T-helper 2 cell treated with Interferon-gamma antibody and Interleukin-4, amounts not matched to agents 5 μg/mL and 100 μg/mL, for 36 hours (primary cell): ENCODE measurements around the gene ZNF324.
"Not testable (repeated sequence)": the region's sequence is repeated elsewhere in the genome, so short reads cannot be mapped to it uniquely, and the experiment has no call there.

ENCODE experiments used
- DNase-seq: peaks from one replicate; pipeline ENCODE4 v3.0.0; 2021; ENCODE audit warnings: low spot score
- H3K27ac Mint-ChIP-seq: one replicate; pipeline ENCODE4 v1.8.0; 2021; ENCODE audit warnings: mild to moderate bottlenecking, mixed read lengths
- H3K27me3 Mint-ChIP-seq: one replicate; pipeline ENCODE4 v1.8.0; 2021; ENCODE audit warnings: low read depth, mixed read lengths
- H3K36me3 Mint-ChIP-seq: one replicate; pipeline ENCODE4 v1.8.0; 2021; ENCODE audit warnings: low read depth, mixed read lengths
- H3K4me1 Mint-ChIP-seq: one replicate; pipeline ENCODE4 v1.8.0; 2021; ENCODE audit warnings: low read depth, mixed read lengths
- H3K4me3 Mint-ChIP-seq: one replicate; pipeline ENCODE4 v1.8.0; 2022; ENCODE audit warnings: mild to moderate bottlenecking, moderate library complexity, mixed read lengths
- H3K9me3 Mint-ChIP-seq: one replicate; pipeline ENCODE4 v1.8.0; 2021; ENCODE audit warnings: mixed read lengths

ZNF324 gene

GRCh38 chr19:58466760-58467589 lies at the start of gene ZNF324:
Gene ZNF324, plus strand, starts transcription at chr19:58467080. Its CDS starts 2,106 bp downstream, at chr19:58469186.
- H3K9me3 Mint-ChIP-seq: no peaks in the 10 kb centered on the region
- H3K4me1 Mint-ChIP-seq: peaks cover 12% of the 10 kb centered on the region
- H3K36me3 Mint-ChIP-seq: peaks cover 1% of the 10 kb centered on the region
- DNase-seq: peak; percentile 97
- peaks cover 2% of the 10 kb centered on the region for H3K27me3 Mint-ChIP-seq
- H3K27ac Mint-ChIP-seq: peak within 1 kb of the TSS; percentile 81
- H3K4me3 Mint-ChIP-seq: peak within 1 kb of the TSS; percentile 85

GRCh38 chr19:58428617-58429016 lies 38.3 kb upstream of the ZNF324 start:
- H3K36me3 Mint-ChIP-seq: peaks cover 19% of the 10 kb centered on the region
- DNase-seq: no peak
- no peak overlapping the region for H3K4me3 Mint-ChIP-seq
- no peaks in the 10 kb centered on the region for H3K4me1 Mint-ChIP-seq
- no peak overlapping the region for H3K27ac Mint-ChIP-seq
- H3K9me3 Mint-ChIP-seq: peaks cover 81% of the 10 kb centered on the region
- H3K27me3 Mint-ChIP-seq: no peaks in the 10 kb centered on the region

- Mint-ChIP-seq H3K27ac (no peak overlapping the region), H3K4me1 (no peaks in the 10 kb centered on the region), H3K36me3 (peaks cover 28% of the 10 kb centered on the region), H3K9me3 (peaks cover 83% of the 10 kb centered on the region), H3K27me3 (no peaks in the 10 kb centered on the region), H3K4me3 (no peak overlapping the region)
- no peak for DNase-seq
These were observed 37.1 kb upstream of the ZNF324 start for GRCh38 chr19:58429745-58430144.

GRCh38 chr19:58434217-58434616 lies 32.7 kb upstream of the ZNF324 start:
- H3K4me1 Mint-ChIP-seq: peaks cover 3% of the 10 kb centered on the region
- no peak overlapping the region for H3K4me3 Mint-ChIP-seq
- H3K9me3 Mint-ChIP-seq: peaks cover 84% of the 10 kb centered on the region
- H3K36me3 Mint-ChIP-seq: peaks cover 64% of the 10 kb centered on the region
- DNase-seq: no peak
- H3K27me3 Mint-ChIP-seq: no peaks in the 10 kb centered on the region
- no peak overlapping the region for H3K27ac Mint-ChIP-seq

GRCh38 chr19:58439576-58440554 lies 27.0 kb upstream of the ZNF324 start, which contains the start of gene ZNF132:
Gene ZNF132, minus strand, starts transcription at chr19:58440153. Its CDS starts 332 bp downstream, at chr19:58439821.
- Mint-ChIP-seq H3K27me3 (no peaks in the 10 kb centered on the region), H3K36me3 (peaks cover 44% of the 10 kb centered on the region), H3K4me3 (peak within 1 kb of the TSS; percentile 95), H3K9me3 (peaks cover 67% of the 10 kb centered on the region), H3K27ac (peak within 1 kb of the TSS; percentile 96), H3K4me1 (peaks cover 13% of the 10 kb centered on the region)
- DNase-seq: peak; percentile 95

GRCh38 chr19:58440556-58440955 lies 26.3 kb upstream of the ZNF324 start:
- Mint-ChIP-seq H3K4me1 (peaks cover 13% of the 10 kb centered on the region), H3K36me3 (peaks cover 38% of the 10 kb centered on the region), H3K27me3 (no peaks in the 10 kb centered on the region), H3K9me3 (peaks cover 60% of the 10 kb centered on the region), H3K27ac (peak overlapping the region; percentile 96), H3K4me3 (peak overlapping the region; percentile 95)
- no peak for DNase-seq

GRCh38 chr19:58442986-58443385 lies 23.9 kb upstream of the ZNF324 start:
- not testable (repeated sequence) for H3K27ac Mint-ChIP-seq, H3K4me3 Mint-ChIP-seq, DNase-seq, H3K27me3 Mint-ChIP-seq
- Mint-ChIP-seq H3K36me3 (peaks cover 14% of the 10 kb centered on the region), H3K4me1 (peaks cover 13% of the 10 kb centered on the region), H3K9me3 (peaks cover 45% of the 10 kb centered on the region)

- peaks cover 15% of the 10 kb centered on the region for H3K4me1 Mint-ChIP-seq
These were observed 18.0 kb upstream of the ZNF324 start for GRCh38 chr19:58448860-58449259.

GRCh38 chr19:58449980-58450379 lies 16.9 kb upstream of the ZNF324 start:
- peaks cover 15% of the 10 kb centered on the region for H3K4me1 Mint-ChIP-seq
- not testable (repeated sequence) for H3K4me3 Mint-ChIP-seq

More at GRCh38 chr19:58448860-58449259, 18.0 kb upstream of the ZNF324 start:
- H3K27me3 Mint-ChIP-seq, H3K36me3 Mint-ChIP-seq, H3K4me3 Mint-ChIP-seq, DNase-seq, H3K27ac Mint-ChIP-seq: not testable (repeated sequence)
- H3K9me3 Mint-ChIP-seq: peaks cover 21% of the 10 kb centered on the region

GRCh38 chr19:58450856-58451357 lies 16.0 kb upstream of the ZNF324 start:
- Mint-ChIP-seq H3K36me3 (peaks cover 7% of the 10 kb centered on the region), H3K9me3 (peaks cover 13% of the 10 kb centered on the region), H3K27me3 (peaks cover 5% of the 10 kb centered on the region), H3K4me1 (peaks cover 15% of the 10 kb centered on the region), H3K4me3 (peak overlapping the region; percentile 87), H3K27ac (no peak overlapping the region)
- peak; percentile 16 for DNase-seq

More at GRCh38 chr19:58449980-58450379, 16.9 kb upstream of the ZNF324 start:
- H3K27ac Mint-ChIP-seq, H3K36me3 Mint-ChIP-seq, H3K27me3 Mint-ChIP-seq, DNase-seq: not testable (repeated sequence)
- peaks cover 13% of the 10 kb centered on the region for H3K9me3 Mint-ChIP-seq

- peak; percentile 96 for DNase-seq
- Mint-ChIP-seq H3K36me3 (peaks cover 10% of the 10 kb centered on the region), H3K27me3 (peaks cover 5% of the 10 kb centered on the region), H3K4me3 (peak within 1 kb of the TSS; percentile 87), H3K9me3 (peaks cover 13% of the 10 kb centered on the region), H3K27ac (peak within 1 kb of the TSS; percentile 45), H3K4me1 (peaks cover 15% of the 10 kb centered on the region)
These were observed 15.3 kb upstream of the ZNF324 start, which contains the start of gene ZNF324B for GRCh38 chr19:58451358-58452101. Gene ZNF324B, plus strand, starts transcription at chr19:58451622. Its CDS starts 2,080 bp downstream, at chr19:58453702.

- Mint-ChIP-seq H3K4me3 (no peak overlapping the region), H3K27ac (no peak overlapping the region), H3K9me3 (peaks cover 5% of the 10 kb centered on the region), H3K27me3 (peaks cover 2% of the 10 kb centered on the region), H3K36me3 (peaks cover 22% of the 10 kb centered on the region), H3K4me1 (peaks cover 15% of the 10 kb centered on the region)
- no peak for DNase-seq
These were observed 13.1 kb upstream of the ZNF324 start for GRCh38 chr19:58453743-58454142.

- no peak for DNase-seq
These were observed 11.6 kb upstream of the ZNF324 start for GRCh38 chr19:58455306-58455705.

More at GRCh38 chr19:58455306-58455705, 11.6 kb upstream of the ZNF324 start:
- peaks cover 2% of the 10 kb centered on the region for H3K27me3 Mint-ChIP-seq
- no peaks in the 10 kb centered on the region for H3K9me3 Mint-ChIP-seq
- H3K4me1 Mint-ChIP-seq: peaks cover 15% of the 10 kb centered on the region
- no peak overlapping the region for H3K27ac Mint-ChIP-seq
- H3K36me3 Mint-ChIP-seq: peaks cover 25% of the 10 kb centered on the region
- H3K4me3 Mint-ChIP-seq: no peak overlapping the region
